Measurements from ENCODE around the gene CLEC2D.

DNA sequence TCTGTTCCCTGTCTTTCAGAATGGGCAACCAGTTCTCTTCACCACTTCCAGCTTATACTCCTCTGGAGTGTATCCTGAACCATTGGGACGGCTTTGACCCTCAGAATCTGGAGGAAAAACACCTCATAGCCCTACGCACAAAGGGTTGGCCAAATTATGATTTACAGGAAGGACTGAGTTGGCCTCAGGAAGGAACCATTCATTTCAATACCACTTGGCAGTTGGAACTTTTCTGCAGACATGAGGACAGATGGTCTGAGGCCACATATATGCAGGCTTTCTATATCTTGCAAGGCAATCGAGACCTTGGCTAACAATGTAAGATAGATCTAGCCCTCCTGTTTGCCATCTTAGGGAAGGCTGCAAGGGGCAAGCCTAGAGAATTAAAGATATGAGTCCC is 39.3 kb downstream of the CLEC2D start:
- TF ChIP-seq ZNF274 (IDR thresholded peaks at IDR 0.05; ENCODE audit: low read depth, low read length) (no peak), YY1 (IDR thresholded peaks at IDR 0.05; ENCODE audit: insufficient read depth, insufficient read length) (no peak), SUZ12 (IDR thresholded peaks at IDR 0.05; ENCODE audit: extremely low read depth, insufficient read depth, insufficient read length) (no peak)

All from NT2/D1 (cell line).